ENCODE results near the gene CHD9NB. TPM values are rescaled to one million over a fixed set of nuclear protein-coding genes. Genes with fewer than 3 reads are reported as not detected.

Gene CHD9NB
- total RNA-seq, 4 donors from 2014 or later = 2.4 to 6.9 (median 3.2) TPM; not detected in 1

- Histone ChIP-seq H3K36me3 (peaks cover 0 to 5% (median 0%) of the 10 kb centered on the region in 3 donors), H3K27me3 (no peaks in the 10 kb centered on the region)
- TF ChIP-seq POLR2A (IDR thresholded peaks at IDR 0.05) = no peak
- TF ChIP-seq, protein P1, sequence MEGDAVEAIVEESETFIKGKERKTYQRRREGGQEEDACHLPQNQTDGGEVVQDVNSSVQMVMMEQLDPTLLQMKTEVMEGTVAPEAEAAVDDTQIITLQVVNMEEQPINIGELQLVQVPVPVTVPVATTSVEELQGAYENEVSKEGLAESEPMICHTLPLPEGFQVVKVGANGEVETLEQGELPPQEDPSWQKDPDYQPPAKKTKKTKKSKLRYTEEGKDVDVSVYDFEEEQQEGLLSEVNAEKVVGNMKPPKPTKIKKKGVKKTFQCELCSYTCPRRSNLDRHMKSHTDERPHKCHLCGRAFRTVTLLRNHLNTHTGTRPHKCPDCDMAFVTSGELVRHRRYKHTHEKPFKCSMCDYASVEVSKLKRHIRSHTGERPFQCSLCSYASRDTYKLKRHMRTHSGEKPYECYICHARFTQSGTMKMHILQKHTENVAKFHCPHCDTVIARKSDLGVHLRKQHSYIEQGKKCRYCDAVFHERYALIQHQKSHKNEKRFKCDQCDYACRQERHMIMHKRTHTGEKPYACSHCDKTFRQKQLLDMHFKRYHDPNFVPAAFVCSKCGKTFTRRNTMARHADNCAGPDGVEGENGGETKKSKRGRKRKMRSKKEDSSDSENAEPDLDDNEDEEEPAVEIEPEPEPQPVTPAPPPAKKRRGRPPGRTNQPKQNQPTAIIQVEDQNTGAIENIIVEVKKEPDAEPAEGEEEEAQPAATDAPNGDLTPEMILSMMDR (IDR thresholded peaks at IDR 0.05) = no peak
Measured at GRCh38 chr16:53069772-53070171, 17.1 kb upstream of the CHD9NB start.

GRCh38 chr16:53068423-53068833, 15.7 kb upstream of the CHD9NB start:
- H3K27ac ChIP-seq = peak overlapping the region in 2 of 4 donors; percentile 16 to 70
- TF ChIP-seq POLR2A (IDR thresholded peaks at IDR 0.05) = no peak
- TF ChIP-seq, protein P1 (IDR thresholded peaks at IDR 0.05) = no peak
- peak in 2 of 3 donors; percentile 72 for DNase-seq

More at GRCh38 chr16:53069772-53070171, 17.1 kb upstream of the CHD9NB start:
- no peaks in the 10 kb centered on the region for H3K9me3 ChIP-seq
- H3K4me1 ChIP-seq = peaks cover 0 to 20% (median 7%) of the 10 kb centered on the region in 4 donors
- no peak overlapping the region for H3K27ac ChIP-seq
- H3K4me3 ChIP-seq = no peak overlapping the region
- DNase-seq = no peak

GRCh38 chr16:53067675-53068074, 15.0 kb upstream of the CHD9NB start:
- TF ChIP-seq, protein P1 (IDR thresholded peaks at IDR 0.05) = no peak
- Histone ChIP-seq H3K27me3 (no peaks in the 10 kb centered on the region), H3K27ac (peak overlapping the region in 1 of 4 donors; percentile 70), H3K4me1 (peaks cover 0 to 20% (median 7%) of the 10 kb centered on the region in 4 donors), H3K9me3 (no peaks in the 10 kb centered on the region), H3K36me3 (peaks cover 0 to 5% (median 0%) of the 10 kb centered on the region in 3 donors), H3K4me3 (no peak overlapping the region)
- no peak for DNase-seq

More at GRCh38 chr16:53068423-53068833, 15.7 kb upstream of the CHD9NB start:
- Histone ChIP-seq H3K27me3 (no peaks in the 10 kb centered on the region), H3K9me3 (no peaks in the 10 kb centered on the region), H3K4me3 (no peak overlapping the region), H3K36me3 (peaks cover 0 to 5% (median 0%) of the 10 kb centered on the region in 3 donors), H3K4me1 (peaks cover 0 to 20% (median 7%) of the 10 kb centered on the region in 4 donors)

- no peaks in the 10 kb centered on the region for H3K27me3 ChIP-seq
- no peak for DNase-seq
- H3K36me3 ChIP-seq = peaks cover 0 to 5% (median 0%) of the 10 kb centered on the region in 3 donors
- H3K4me1 ChIP-seq = peaks cover 0 to 18% (median 5%) of the 10 kb centered on the region in 4 donors
- peak overlapping the region in 3 of 4 donors; percentile 2 to 67 (median 4) for H3K27ac ChIP-seq
- H3K4me3 ChIP-seq = no peak overlapping the region
- no peaks in the 10 kb centered on the region for H3K9me3 ChIP-seq
- TF ChIP-seq POLR2A (IDR thresholded peaks at IDR 0.05) = no peak
- TF ChIP-seq, protein P1 (IDR thresholded peaks at IDR 0.05) = no peak
Measured at GRCh38 chr16:53065461-53066061, 12.9 kb upstream of the CHD9NB start.

DNA sequence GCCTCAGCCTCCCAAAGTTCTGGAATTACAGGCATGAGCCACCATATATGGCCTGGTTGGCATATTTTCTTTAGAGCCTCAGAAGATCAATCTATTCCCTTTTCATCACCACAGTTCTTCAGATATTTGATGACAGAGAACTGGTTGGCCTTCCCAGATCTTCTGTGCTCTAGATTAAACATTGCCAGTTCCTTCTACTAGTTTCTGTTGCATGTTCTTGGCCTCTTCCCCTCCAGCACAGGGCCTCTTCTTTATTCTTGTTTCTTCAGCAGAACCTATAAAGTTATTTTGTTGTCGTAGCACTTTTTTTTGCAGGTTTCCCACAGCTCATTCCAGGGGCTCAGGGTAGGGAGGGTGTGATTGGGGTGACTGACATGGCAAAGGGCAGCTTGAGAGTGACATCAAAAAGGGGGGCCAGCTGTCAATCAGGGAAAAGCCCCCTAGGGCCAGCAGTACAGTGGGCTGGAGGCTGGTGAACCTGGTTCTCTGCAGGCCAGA, 11.4 kb upstream of the CHD9NB start:
- Histone ChIP-seq H3K9me3 (no peaks in the 10 kb centered on the region), H3K27ac (peak overlapping the region in 1 of 4 donors; percentile 67), H3K27me3 (no peaks in the 10 kb centered on the region), H3K4me3 (no peak overlapping the region), H3K4me1 (peaks cover 0 to 18% (median 6%) of the 10 kb centered on the region in 4 donors), H3K36me3 (peaks cover 0 to 5% (median 0%) of the 10 kb centered on the region in 3 donors)
- TF ChIP-seq, protein P1 (IDR thresholded peaks at IDR 0.05) = no peak
- TF ChIP-seq POLR2A (IDR thresholded peaks at IDR 0.05) = no peak
- no peak for DNase-seq
